Immature natural killer cell (primary cell): ENCODE results near the gene BNC2. TPM values are rescaled to one million over a fixed set of nuclear protein-coding genes. Genes with fewer than 3 reads are reported as not detected.

Experiments
- DNase-seq, 3 donors: peaks; one replicate each; pipeline ENCODE4 v3.0.0; 2022; ENCODE audit warnings: mixed read lengths in 1 of 3
- H3K27ac Mint-ChIP-seq, 6 donors: one replicate each; pipeline ENCODE4 v1.8.0; 2020; ENCODE audit warnings: mixed read lengths in 6 of 6, mild to moderate bottlenecking in 5 of 6, inconsistent platforms in 4 of 6, moderate library complexity in 3 of 6
- H3K27me3 Mint-ChIP-seq, 3 donors: one replicate each; pipeline ENCODE4 v1.8.0; 2020 to 2021; ENCODE audit warnings: low read depth in 3 of 3, mild to moderate bottlenecking in 3 of 3, mixed read lengths in 3 of 3, moderate library complexity in 3 of 3, inconsistent platforms in 1 of 3
- H3K36me3 Mint-ChIP-seq, 3 donors: one replicate each; pipeline ENCODE4 v1.8.0; 2020; ENCODE audit warnings: mixed read lengths in 3 of 3, inconsistent platforms in 2 of 3, mild to moderate bottlenecking in 2 of 3
- H3K4me1 Mint-ChIP-seq, 2 donors: one replicate each; pipeline ENCODE4 v1.8.0; 2020; ENCODE audit warnings: inconsistent platforms in 2 of 2, mild to moderate bottlenecking in 2 of 2, mixed read lengths in 2 of 2, moderate library complexity in 1 of 2
- H3K4me3 Mint-ChIP-seq, 5 donors: one replicate each; pipeline ENCODE4 v1.8.0; 2020; ENCODE audit warnings: mild to moderate bottlenecking in 5 of 5, mixed read lengths in 5 of 5, inconsistent platforms in 3 of 5, moderate library complexity in 3 of 5
- H3K9me3 Mint-ChIP-seq, 6 donors: one replicate each; pipeline ENCODE4 v1.8.0; 2020; ENCODE audit warnings: mild to moderate bottlenecking in 6 of 6, mixed read lengths in 6 of 6, inconsistent platforms in 4 of 6, moderate library complexity in 3 of 6
- polyA plus RNA-seq, 3 donors: library from polyadenylated mRNA; unstranded; fragments of 300-500 nt; fragmentation: Illumina TruSeq; gene quantifications; one replicate each; pipeline ENCODE4 v1.2.3, GENCODE V29; 2021

The BNC2 gene
- polyA plus RNA-seq, 3 donors from 2014 or later = 6.5 to 11.0 (median 7.7) TPM

GRCh38 chr9:16579872-16580432, 290.5 kb downstream of the BNC2 start:
- no peak overlapping the region for H3K27ac Mint-ChIP-seq
- H3K27me3 Mint-ChIP-seq = peaks cover 0 to 3% (median 0%) of the 10 kb centered on the region in 3 donors
- peaks cover 4 to 8% (median 4%) of the 10 kb centered on the region in 3 donors for H3K36me3 Mint-ChIP-seq
- H3K4me1 Mint-ChIP-seq = no peaks in the 10 kb centered on the region
- no peaks in the 10 kb centered on the region for H3K9me3 Mint-ChIP-seq
- no peak for DNase-seq
- no peak overlapping the region for H3K4me3 Mint-ChIP-seq

- Mint-ChIP-seq H3K4me3 (no peak overlapping the region), H3K27me3 (peaks cover 0 to 2% (median 0%) of the 10 kb centered on the region in 3 donors), H3K9me3 (no peaks in the 10 kb centered on the region), H3K36me3 (no peaks in the 10 kb centered on the region), H3K4me1 (no peaks in the 10 kb centered on the region), H3K27ac (no peak overlapping the region)
- DNase-seq = no peak
These were observed 294.6 kb downstream of the BNC2 start for GRCh38 chr9:16575986-16576245.

GRCh38 chr9:16575142-16575985, 295.1 kb downstream of the BNC2 start:
- Mint-ChIP-seq H3K27ac (no peak overlapping the region), H3K4me1 (no peaks in the 10 kb centered on the region), H3K4me3 (no peak overlapping the region), H3K9me3 (no peaks in the 10 kb centered on the region), H3K36me3 (no peaks in the 10 kb centered on the region), H3K27me3 (peaks cover 0 to 2% (median 0%) of the 10 kb centered on the region in 3 donors)
- DNase-seq = no peak

- Mint-ChIP-seq H3K27me3 (no peaks in the 10 kb centered on the region), H3K4me1 (no peaks in the 10 kb centered on the region), H3K27ac (no peak overlapping the region), H3K9me3 (no peaks in the 10 kb centered on the region), H3K36me3 (no peaks in the 10 kb centered on the region), H3K4me3 (no peak overlapping the region)
- DNase-seq = no peak
These were observed 298.3 kb downstream of the BNC2 start for GRCh38 chr9:16572005-16572734.

GRCh38 chr9:16571127-16571802, 299.2 kb downstream of the BNC2 start:
- Mint-ChIP-seq H3K4me3 (no peak overlapping the region), H3K9me3 (no peaks in the 10 kb centered on the region), H3K4me1 (no peaks in the 10 kb centered on the region), H3K36me3 (no peaks in the 10 kb centered on the region), H3K27me3 (peaks cover 0 to 2% (median 1%) of the 10 kb centered on the region in 3 donors), H3K27ac (no peak overlapping the region)
- DNase-seq = no peak

- Mint-ChIP-seq H3K4me1 (no peaks in the 10 kb centered on the region), H3K9me3 (no peaks in the 10 kb centered on the region), H3K27me3 (peaks cover 0 to 3% (median 1%) of the 10 kb centered on the region in 3 donors), H3K36me3 (peaks cover 0 to 5% (median 0%) of the 10 kb centered on the region in 3 donors), H3K4me3 (no peak overlapping the region), H3K27ac (no peak overlapping the region)
- DNase-seq = no peak
These were observed 307.0 kb downstream of the BNC2 start for GRCh38 chr9:16563446-16563845.

- DNase-seq = no peak
- no peak overlapping the region for H3K27ac Mint-ChIP-seq
- H3K4me1 Mint-ChIP-seq = peaks cover 0 to 1% of the 10 kb centered on the region in 2 donors
- no peak overlapping the region for H3K4me3 Mint-ChIP-seq
- peaks cover 0 to 3% (median 2%) of the 10 kb centered on the region in 3 donors for H3K27me3 Mint-ChIP-seq
- H3K9me3 Mint-ChIP-seq = no peaks in the 10 kb centered on the region
- H3K36me3 Mint-ChIP-seq = peaks cover 0 to 5% (median 0%) of the 10 kb centered on the region in 3 donors
These were observed 309.3 kb downstream of the BNC2 start for GRCh38 chr9:16561121-16561520.

GRCh38 chr9:16559418-16560188, 310.9 kb downstream of the BNC2 start:
- H3K9me3 Mint-ChIP-seq = no peaks in the 10 kb centered on the region
- H3K27me3 Mint-ChIP-seq = peaks cover 0 to 4% (median 0%) of the 10 kb centered on the region in 3 donors

GRCh38 chr9:16555802-16556201, 314.7 kb downstream of the BNC2 start:
- H3K27me3 Mint-ChIP-seq = peaks cover 0 to 4% (median 0%) of the 10 kb centered on the region in 3 donors
- no peak for DNase-seq
- peaks cover 3 to 10% of the 10 kb centered on the region in 2 donors for H3K4me1 Mint-ChIP-seq
- no peaks in the 10 kb centered on the region for H3K9me3 Mint-ChIP-seq
- H3K27ac Mint-ChIP-seq = no peak overlapping the region
- H3K4me3 Mint-ChIP-seq = no peak overlapping the region
- peaks cover 8 to 22% (median 18%) of the 10 kb centered on the region in 3 donors for H3K36me3 Mint-ChIP-seq

More at GRCh38 chr9:16559418-16560188, 310.9 kb downstream of the BNC2 start:
- no peak overlapping the region for H3K4me3 Mint-ChIP-seq
- H3K36me3 Mint-ChIP-seq = peaks cover 0 to 5% (median 0%) of the 10 kb centered on the region in 3 donors
- no peak overlapping the region for H3K27ac Mint-ChIP-seq
- peaks cover under 1 to 3% of the 10 kb centered on the region in 2 donors for H3K4me1 Mint-ChIP-seq
- no peak for DNase-seq

- DNase-seq = no peak
- Mint-ChIP-seq H3K27ac (no peak overlapping the region), H3K4me3 (no peak overlapping the region), H3K4me1 (peaks cover 3 to 10% of the 10 kb centered on the region in 2 donors), H3K9me3 (no peaks in the 10 kb centered on the region), H3K27me3 (peaks cover 0 to 4% (median 0%) of the 10 kb centered on the region in 3 donors), H3K36me3 (peaks cover 11 to 24% (median 22%) of the 10 kb centered on the region in 3 donors)
These were observed 316.5 kb downstream of the BNC2 start for GRCh38 chr9:16553869-16554540.

GRCh38 chr9:16552252-16552651, 318.2 kb downstream of the BNC2 start:
- peaks cover 0 to 4% (median 0%) of the 10 kb centered on the region in 3 donors for H3K27me3 Mint-ChIP-seq
- H3K9me3 Mint-ChIP-seq = no peaks in the 10 kb centered on the region
- no peak for DNase-seq
- H3K4me3 Mint-ChIP-seq = no peak overlapping the region
- peaks cover 15 to 26% (median 25%) of the 10 kb centered on the region in 3 donors for H3K36me3 Mint-ChIP-seq
- H3K27ac Mint-ChIP-seq = no peak overlapping the region
- peaks cover 3 to 14% of the 10 kb centered on the region in 2 donors for H3K4me1 Mint-ChIP-seq

GRCh38 chr9:16551692-16552091, 318.8 kb downstream of the BNC2 start:
- Mint-ChIP-seq H3K4me3 (no peak overlapping the region), H3K27ac (no peak overlapping the region)

More at GRCh38 chr9:16551692-16552091, 318.8 kb downstream of the BNC2 start:
- H3K27me3 Mint-ChIP-seq = peaks cover 0 to 2% (median 0%) of the 10 kb centered on the region in 3 donors
- DNase-seq = no peak
- H3K9me3 Mint-ChIP-seq = no peaks in the 10 kb centered on the region
- H3K4me1 Mint-ChIP-seq = peaks cover 3 to 16% of the 10 kb centered on the region in 2 donors
- peaks cover 15 to 26% (median 25%) of the 10 kb centered on the region in 3 donors for H3K36me3 Mint-ChIP-seq
